Measurements from ENCODE around the gene POTEG.
"Not testable (repeated sequence)": the region's sequence is repeated elsewhere in the genome, so short reads cannot be mapped to it uniquely, and the experiment has no call there.

GRCh38 chr14:19388741-19389140 lies 45.4 kb downstream of the POTEG start:
- not testable (repeated sequence) for TF ChIP-seq CTCF, EP300, POLR2A (IDR thresholded peaks at IDR 0.05)

Data from ovary (tissue), 3 donors.